AG04450 (cell line): ENCODE measurements around the gene AQR. TPM values are rescaled to one million over a fixed set of nuclear protein-coding genes. Genes with fewer than 3 reads are reported as not detected.

Experiments used
- CTCF ChIA-PET: fragments of 300-600, 350-600 bp; formaldehyde crosslinking; extraction: SDS; loops from one replicate; lab custom pipeline; 2022; ENCODE audit warnings: antibody characterized with exemption, inconsistent platforms; lab: Charles Lee
- POLR2A ChIA-PET: fragments of 350-600 bp; formaldehyde crosslinking; extraction: SDS; loops from one replicate; lab custom pipeline; 2021; ENCODE audit warnings: antibody characterized with exemption, inconsistent platforms; lab: Yijun Ruan, JAX
- DNase-seq: peaks from one replicate; pipeline ENCODE4 v3.0.0-alpha.2; 2011; ENCODE audit warnings: low read depth, low spot score
- H3K27ac ChIP-seq: one replicate; pipeline ENCODE4 v1.5.1; 2012; ENCODE audit warnings: low read depth, low read length, control low read depth
- H3K27me3 ChIP-seq: one replicate; pipeline ENCODE4 v1.6.0; 2012; ENCODE audit warnings: low read length; ENCODE audit not compliant: control insufficient read depth, insufficient read depth
- H3K4me3 ChIP-seq: 2 replicates; pipeline ENCODE4 v1.5.1; 2011; ENCODE audit warnings: mild to moderate bottlenecking, low read depth, low read length, control low read depth
- H3K9me3 ChIP-seq: 2 replicates; pipeline ENCODE4 v1.5.1; 2012; ENCODE audit warnings: low read length; ENCODE audit not compliant: control insufficient read depth, insufficient read depth
- polyA plus RNA-seq: library from polyadenylated mRNA; depleted of rRNA; stranded (reverse); fragments of >200 nt; gene quantifications from 2 replicates; pipeline ENCODE4 v1.2.3, GENCODE V29; 2011
- TF ChIP-seq, protein P1 (sequence below): IDR thresholded peaks from 2 replicates; pipeline ENCODE4 v1.5.1; 2011; ENCODE audit warnings: low read depth, low read length, control low read depth, inconsistent platforms

Gene AQR
- polyA plus RNA-seq, 1 experiment = 32.9 TPM

DNA sequence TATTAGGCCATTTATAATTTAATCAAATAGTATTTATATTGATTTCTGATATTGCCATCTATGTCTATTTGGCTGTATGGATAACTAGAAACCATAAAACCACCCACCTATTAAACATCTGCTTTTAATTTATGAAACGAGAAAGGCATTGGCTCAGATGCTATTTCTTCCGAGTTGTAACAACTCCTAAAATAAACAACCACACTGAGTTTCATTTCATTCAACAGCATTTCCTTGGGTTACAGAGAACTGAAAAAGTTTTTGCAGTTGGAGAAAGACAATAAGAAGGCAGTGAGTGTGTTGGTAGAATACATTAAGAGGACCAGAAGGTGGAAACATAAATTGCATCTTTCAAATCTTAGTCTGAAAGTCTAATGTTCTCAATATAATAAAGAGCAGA lies 79.1 kb downstream of the AQR start:
- H3K27me3 ChIP-seq = no peaks in the 10 kb centered on the region
- H3K4me3 ChIP-seq = no peak overlapping the region
- no peak for DNase-seq
- POLR2A ChIA-PET = no interaction called here
- H3K9me3 ChIP-seq = peaks cover 8% of the 10 kb centered on the region
- CTCF ChIA-PET = interaction anchor here (1.4 kb wide), 1 partner anchor 182 kb away, joined by 6 read pairs; no protein-coding TSS in a partner anchor
- H3K27ac ChIP-seq = no peak overlapping the region
- TF ChIP-seq, protein P1, sequence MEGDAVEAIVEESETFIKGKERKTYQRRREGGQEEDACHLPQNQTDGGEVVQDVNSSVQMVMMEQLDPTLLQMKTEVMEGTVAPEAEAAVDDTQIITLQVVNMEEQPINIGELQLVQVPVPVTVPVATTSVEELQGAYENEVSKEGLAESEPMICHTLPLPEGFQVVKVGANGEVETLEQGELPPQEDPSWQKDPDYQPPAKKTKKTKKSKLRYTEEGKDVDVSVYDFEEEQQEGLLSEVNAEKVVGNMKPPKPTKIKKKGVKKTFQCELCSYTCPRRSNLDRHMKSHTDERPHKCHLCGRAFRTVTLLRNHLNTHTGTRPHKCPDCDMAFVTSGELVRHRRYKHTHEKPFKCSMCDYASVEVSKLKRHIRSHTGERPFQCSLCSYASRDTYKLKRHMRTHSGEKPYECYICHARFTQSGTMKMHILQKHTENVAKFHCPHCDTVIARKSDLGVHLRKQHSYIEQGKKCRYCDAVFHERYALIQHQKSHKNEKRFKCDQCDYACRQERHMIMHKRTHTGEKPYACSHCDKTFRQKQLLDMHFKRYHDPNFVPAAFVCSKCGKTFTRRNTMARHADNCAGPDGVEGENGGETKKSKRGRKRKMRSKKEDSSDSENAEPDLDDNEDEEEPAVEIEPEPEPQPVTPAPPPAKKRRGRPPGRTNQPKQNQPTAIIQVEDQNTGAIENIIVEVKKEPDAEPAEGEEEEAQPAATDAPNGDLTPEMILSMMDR = no peak

DNA sequence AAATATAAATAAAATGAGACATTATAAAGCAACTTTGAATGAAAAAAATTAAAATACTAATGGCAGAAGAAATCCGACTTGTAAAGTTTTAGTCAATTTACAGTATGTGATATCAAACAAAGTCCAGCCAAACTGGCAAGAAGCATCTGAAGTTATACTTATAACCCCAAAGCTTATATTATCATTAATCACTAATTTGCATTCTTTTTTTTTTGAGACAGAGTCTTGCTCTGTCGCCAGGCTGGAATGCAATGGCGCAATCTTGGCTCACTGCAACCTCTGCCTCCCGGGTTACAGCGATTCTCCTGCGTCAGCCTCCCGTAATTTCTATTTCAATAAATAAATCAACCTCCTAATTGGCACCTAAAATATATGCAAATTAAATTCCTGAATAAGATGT lies 80.1 kb downstream of the AQR start:
- Histone ChIP-seq H3K27me3 (no peaks in the 10 kb centered on the region), H3K4me3 (no peak overlapping the region), H3K9me3 (peaks cover 8% of the 10 kb centered on the region), H3K27ac (no peak overlapping the region)
- ChIA-PET CTCF (interaction anchor here (1.0 to 1.4 kb wide), 2 partner anchors 10 to 181 kb away, joined by 3 to 6 read pairs; no protein-coding TSS in a partner anchor), POLR2A (no interaction called here)
- TF ChIP-seq, protein P1 = no peak
- no peak for DNase-seq

DNA sequence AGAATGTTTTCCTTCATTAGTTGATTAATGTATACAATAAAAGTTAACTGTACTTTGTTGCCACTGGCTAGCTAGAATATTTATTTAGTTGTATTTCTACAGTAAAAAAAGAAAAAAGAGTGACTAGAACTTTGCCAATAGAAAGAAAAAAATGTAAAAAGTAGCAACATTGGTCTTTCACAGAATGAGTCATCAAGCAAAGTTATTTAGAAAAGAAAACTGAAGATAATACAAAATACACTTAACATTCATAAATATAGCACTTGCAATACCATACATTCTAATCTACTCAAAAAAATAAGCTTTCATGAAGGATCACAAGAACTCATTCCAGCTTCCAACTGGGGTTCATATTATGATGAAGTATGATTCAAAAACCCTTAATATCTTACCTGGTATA lies 83.4 kb downstream of the AQR start:
- DNase-seq = no peak
- no peak overlapping the region for H3K4me3 ChIP-seq
- ChIA-PET CTCF (interaction anchor here (1.2 to 3.5 kb wide), 4 partner anchors 34 to 275 kb away, joined by 4 to 17 read pairs (median 7); no protein-coding TSS in a partner anchor), POLR2A (no interaction called here)
- H3K27me3 ChIP-seq = no peaks in the 10 kb centered on the region
- H3K9me3 ChIP-seq = no peaks in the 10 kb centered on the region
- TF ChIP-seq, protein P1 = no peak
- no peak overlapping the region for H3K27ac ChIP-seq

DNA sequence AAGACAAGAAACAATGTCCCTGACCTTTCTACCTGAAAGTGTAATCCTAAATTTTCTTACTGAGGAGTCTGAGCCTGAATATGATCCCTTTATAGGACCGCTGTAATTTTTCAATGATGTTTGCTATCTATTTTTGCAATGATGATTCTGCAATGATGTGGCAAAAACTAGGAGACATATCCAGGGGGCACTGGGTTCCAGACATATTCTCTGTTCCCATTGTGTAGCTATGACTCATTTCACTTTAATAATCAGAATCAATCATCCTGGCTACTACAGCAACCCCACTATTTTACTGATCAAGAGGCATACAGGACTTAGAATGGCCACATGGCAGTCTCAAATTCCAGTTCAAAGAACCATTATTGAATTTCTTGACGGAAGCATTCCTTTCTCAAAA lies 85.9 kb downstream of the AQR start:
- POLR2A ChIA-PET = no interaction called here
- CTCF ChIA-PET = interaction anchor here (1.6 kb wide), 1 partner anchor 175 kb away, joined by 5 read pairs; no protein-coding TSS in a partner anchor
- no peak for DNase-seq
- H3K27me3 ChIP-seq = no peaks in the 10 kb centered on the region
- H3K27ac ChIP-seq = no peak overlapping the region
- no peak overlapping the region for H3K4me3 ChIP-seq
- H3K9me3 ChIP-seq = no peaks in the 10 kb centered on the region
- TF ChIP-seq, protein P1 = no peak

DNA sequence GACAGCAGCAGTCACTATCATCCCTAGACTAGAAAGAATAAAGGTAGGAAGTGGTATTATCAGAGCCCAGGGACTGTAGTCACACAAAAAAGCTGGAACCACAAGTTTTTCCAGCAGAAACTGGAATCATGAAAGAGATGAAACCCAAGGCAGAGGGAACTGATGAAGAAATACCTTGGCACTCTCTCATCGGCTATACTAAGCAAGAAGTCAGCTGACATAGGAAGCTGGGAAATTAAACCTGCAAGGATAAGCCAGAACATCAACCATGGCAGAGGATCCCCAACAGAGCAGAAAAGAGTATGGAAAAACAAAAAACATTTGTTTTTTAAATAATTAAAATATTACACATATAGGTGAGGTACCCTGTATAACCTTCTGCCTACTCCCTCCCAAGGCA lies 86.5 kb downstream of the AQR start:
- DNase-seq = no peak
- no peaks in the 10 kb centered on the region for H3K9me3 ChIP-seq
- TF ChIP-seq, protein P1 = no peak
- no peak overlapping the region for H3K27ac ChIP-seq
- ChIA-PET CTCF (interaction anchor here (1.6 kb wide), 1 partner anchor 174 kb away, joined by 5 read pairs; no protein-coding TSS in a partner anchor), POLR2A (no interaction called here)
- no peaks in the 10 kb centered on the region for H3K27me3 ChIP-seq
- no peak overlapping the region for H3K4me3 ChIP-seq
